Stimulated activated CD8-positive, alpha-beta memory T cell treated with anti-CD3 and anti-CD28 coated beads, Interleukin-4, amount 100 ng/mL, for 48 hours (primary cell): ENCODE measurements around the gene TESMIN.

Source experiments
- DNase-seq: peaks from one replicate; pipeline ENCODE4 v3.0.0-alpha.2; 2020

The TESMIN gene

DNA sequence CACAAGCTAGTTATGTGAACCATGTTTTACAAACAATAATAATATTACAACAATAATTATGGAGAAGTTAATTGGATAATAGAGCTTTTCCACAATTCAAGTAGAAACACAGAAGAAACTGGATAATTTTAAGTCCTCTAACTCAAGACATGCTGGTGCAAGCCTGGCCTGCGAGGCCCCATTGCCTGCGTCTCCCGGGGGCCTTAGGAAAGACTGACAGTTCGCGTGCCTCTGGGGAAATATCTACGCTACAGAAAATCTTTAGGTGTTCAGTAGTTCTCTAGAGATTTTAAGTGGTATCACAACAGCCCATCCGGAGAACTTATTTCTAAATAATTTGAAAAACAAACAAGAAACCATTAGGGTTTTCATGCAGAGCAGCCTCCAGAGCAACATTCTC lies 43.8 kb downstream of the TESMIN start:
- DNase-seq, result no peak

GRCh38 chr11:68704887-68705286 lies 46.4 kb downstream of the TESMIN start:
- DNase-seq, result no peak

GRCh38 chr11:68698993-68699392 lies 52.3 kb downstream of the TESMIN start:
- no peak for DNase-seq

DNA sequence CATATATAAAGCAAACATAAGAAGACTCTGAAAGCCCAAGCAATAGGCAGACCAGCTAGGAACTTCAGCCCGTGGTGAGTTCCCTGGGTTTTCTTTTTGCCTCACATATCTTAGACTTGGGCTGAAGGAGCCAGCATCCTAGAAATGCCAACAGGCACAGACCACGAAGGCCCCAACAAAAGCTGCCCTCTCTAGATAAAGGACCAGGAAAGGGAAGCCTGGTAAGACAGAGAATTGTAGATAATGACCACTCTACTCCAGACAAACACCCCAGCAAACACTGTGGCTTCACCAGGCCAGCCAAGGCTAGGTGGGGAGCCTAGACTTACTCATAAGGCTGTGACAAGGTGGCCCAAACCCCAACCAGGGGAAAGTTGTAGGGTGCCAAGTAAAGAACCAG lies 55.8 kb downstream of the TESMIN start:
- DNase-seq, result no peak

DNA sequence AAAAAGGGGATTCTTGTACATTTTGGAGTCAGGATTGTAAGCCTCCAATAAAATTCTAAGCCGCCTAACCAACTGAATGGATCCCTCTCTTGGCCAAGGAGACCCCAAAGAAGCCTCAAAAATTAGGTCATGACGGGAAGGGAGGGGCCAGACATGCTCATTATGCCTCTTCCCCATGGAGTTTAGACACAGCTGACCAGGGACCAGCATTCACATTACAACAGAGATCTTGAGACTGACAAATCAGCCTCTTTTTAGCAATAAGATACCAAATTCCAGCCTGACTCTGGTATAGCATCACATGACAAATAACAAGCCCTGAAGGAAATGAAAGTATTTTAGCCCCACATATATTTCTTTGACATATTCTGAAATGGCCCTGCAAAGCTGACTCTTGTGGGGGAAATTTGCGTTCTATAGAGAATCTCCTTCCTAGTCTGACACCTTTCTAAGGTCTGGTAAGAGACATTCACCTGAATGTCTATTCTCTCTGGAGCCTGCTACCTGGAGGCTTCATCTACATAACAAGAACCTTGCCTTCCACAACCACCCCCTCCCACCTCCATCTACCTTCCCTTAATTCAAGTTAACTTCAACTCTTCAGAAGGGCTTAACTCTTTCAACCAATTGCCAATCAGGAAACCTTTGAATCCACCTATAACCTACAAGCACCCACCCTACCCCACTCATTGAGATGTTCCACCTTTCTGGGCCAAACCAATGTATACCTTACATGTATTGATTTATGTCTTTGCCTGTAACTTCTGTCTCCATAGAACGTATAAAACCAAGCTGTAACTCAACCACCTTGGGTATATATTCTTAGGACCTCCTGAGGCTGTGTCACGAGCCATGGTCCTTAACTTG lies 56.7 kb downstream of the TESMIN start:
- no peak for DNase-seq

DNA sequence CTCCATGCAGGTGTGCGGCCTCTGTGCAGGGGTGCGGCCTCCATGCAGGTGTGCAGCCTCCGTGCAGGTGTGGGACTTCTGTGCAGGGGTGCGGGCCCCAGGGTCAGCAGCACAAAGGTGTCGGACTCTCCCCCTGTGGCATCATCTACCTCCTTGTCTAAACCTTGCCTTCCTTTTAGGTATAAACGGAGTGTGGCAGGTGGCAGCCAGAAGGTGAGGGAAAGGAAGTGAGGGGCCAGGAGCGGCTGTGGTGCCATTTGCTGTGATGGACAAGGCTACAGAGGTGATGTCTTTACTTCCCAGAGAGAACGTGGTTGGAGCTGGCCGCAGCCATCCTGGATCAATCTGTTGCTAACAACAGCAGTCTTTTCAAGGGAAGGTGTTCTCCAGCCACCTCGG lies 57.8 kb downstream of the TESMIN start:
- no peak for DNase-seq

GRCh38 chr11:68692871-68693483 lies 58.3 kb downstream of the TESMIN start:
- DNase-seq, result no peak

DNA sequence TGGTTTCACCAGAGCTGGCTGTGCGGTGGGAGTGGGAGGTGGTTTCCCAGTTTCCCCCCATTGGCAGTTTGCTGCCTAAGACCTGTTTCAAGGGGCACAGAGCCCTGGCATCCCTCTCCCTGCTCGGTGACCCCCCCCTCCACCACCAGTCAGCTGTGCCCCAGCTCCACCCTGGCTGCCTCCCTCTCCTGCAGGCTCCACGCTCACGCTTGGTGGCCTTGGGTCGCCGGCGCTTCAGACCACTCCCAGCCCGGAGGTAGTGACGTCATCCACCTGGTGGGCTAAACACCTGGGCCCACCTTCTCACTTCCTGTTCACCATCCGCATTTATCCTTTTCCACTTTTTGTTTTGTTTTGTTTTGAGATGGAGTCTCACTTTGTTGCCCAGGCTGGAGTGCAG lies 59.2 kb downstream of the TESMIN start:
- DNase-seq, result no peak

- DNase-seq, result no peak
Measured at GRCh38 chr11:68691402-68691784, 59.9 kb downstream of the TESMIN start.

- peak; percentile 33 for DNase-seq
Measured at GRCh38 chr11:68690671-68691401, 60.5 kb downstream of the TESMIN start.

- no peak for DNase-seq
Measured at GRCh38 chr11:68689737-68690625, 61.3 kb downstream of the TESMIN start.

GRCh38 chr11:68688881-68689280 lies 62.4 kb downstream of the TESMIN start:
- DNase-seq, result no peak

DNA sequence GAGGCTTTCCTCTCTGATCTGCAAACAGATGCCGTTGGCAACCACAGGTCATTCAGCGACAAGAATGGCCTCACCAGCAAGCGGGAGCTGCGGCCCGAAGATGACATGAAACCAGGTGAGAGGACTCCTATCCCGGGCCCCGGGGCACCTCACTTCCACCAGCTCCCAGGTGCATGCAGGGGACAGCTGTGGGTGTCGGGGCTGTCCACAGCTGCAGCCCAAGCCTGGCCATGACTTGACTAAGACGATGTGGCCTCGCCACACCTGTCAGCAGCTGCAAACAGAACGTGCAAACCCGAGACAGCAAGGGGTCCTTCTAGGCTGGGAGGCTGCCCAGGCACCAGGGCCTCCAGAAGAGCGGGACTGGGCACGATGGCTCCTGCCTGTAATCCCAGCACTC lies 63.3 kb downstream of the TESMIN start:
- no peak for DNase-seq

GRCh38 chr11:68687311-68687710 lies 64.0 kb downstream of the TESMIN start:
- no peak for DNase-seq

DNA sequence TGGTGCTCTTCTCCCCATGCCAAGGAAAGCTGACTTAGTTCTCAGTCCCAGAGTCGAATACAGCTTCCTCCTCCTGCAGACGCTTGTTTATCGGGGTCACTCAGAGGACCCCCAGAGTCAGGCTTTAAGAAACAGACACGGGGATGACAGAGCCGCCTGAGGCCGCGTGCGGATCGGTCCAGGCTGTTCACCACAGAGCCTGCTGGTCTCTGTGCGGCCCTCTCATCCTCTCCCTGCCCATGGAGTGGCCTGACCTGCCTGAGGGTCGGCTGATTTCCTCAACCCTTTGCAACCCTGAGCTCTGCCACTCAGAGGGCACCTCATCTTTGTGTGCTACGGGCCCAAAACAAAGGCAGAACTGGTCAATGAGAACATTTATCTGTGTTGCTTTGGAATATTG lies 64.8 kb downstream of the TESMIN start:
- no peak for DNase-seq

DNA sequence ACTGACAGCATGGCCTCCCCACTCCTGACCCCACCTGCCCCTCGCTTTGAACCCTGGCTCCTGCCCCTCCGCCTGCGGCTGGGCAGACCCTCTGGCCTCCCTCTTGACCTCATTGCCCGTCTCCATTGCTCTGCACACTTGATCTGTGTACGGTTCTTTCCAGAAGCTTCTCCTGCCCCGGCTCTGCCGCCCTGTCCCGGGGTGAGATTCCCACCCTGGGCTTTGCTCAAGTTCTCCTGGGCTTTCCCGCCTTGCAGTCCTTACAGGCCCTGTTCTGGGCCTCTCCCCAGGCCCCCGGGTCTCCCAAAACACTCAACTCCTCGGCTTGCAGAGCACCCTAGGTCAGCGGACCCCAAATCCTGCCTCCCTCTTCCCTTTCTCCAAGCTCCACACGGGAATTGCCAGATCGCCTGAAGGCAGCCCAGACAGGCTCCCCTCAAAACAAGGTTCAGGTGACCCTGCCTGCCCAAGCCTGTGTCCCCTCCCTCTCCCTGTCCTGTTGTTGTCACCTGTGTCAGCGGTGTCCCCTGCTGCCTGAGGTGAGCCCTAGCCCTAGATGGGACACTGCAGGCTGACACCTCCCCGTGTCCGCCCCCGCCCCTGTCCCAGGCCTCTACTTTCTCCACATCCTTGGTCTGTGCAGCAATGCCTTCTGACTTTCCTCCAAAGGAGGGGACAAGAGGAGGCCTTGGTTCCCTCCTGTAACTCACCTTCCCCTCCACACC lies 65.5 kb downstream of the TESMIN start:
- DNase-seq, result no peak

DNA sequence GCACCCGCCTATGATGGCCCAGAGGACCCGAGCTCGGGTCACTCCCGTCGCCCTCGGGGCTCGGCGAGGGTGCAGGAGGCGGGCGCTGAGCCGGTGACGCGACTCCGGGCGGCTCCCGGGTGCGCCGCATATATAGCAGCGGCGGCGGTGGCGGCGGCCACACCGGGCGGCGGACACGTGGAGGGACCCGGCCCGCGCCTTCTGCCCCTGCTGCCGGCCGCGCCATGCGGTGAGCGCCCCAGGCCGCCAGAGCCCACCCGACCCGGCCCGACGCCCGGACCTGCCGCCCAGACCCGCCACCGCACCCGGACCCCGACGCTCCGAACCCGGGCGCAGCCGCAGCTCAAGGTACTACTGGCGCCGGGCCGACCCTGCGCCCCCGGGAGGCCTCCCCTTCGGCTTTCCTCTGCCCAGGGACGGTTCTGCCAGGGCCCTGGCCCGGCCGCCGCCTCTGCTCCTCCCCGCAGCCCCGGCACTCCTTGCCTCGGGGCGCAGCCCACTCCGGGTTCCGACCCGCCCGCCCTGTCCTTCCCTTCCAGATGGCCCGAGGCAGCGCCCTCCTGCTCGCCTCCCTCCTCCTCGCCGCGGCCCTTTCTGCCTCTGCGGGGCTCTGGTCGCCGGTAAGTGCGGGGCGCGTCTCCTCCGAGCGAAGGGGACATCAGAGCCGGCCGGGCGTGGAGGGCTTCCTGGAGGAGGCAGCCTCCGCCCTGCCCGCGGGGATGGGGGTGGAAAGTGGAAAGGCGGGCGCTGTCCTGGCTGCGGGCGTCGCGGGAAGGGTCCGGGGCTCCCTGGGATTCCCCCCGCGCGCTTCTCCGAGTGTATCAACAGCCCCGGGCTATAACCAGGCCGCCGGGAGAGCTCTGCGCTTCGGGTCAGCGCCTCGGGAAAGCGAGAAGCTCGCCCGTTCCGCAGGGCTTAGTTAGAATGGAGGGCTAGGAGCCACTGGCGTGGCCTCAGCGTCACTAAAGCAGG lies 66.6 kb downstream of the TESMIN start, which contains the start of gene GAL:
Gene GAL, plus strand, starts transcription at position 160 of the 972 bp plus-strand sequence. Its CDS starts 380 bp downstream, at position 540.
- peak; percentile 34 for DNase-seq

GRCh38 chr11:68683536-68684384 lies 67.6 kb downstream of the TESMIN start:
- no peak for DNase-seq

- DNase-seq, result no peak
Measured at GRCh38 chr11:68683121-68683520, 68.2 kb downstream of the TESMIN start.

GRCh38 chr11:68682531-68682961 lies 68.8 kb downstream of the TESMIN start:
- DNase-seq, result peak; percentile 42
